ENCODE measurements around the gene RAB8A.
"Not testable (repeated sequence)": the region's sequence is repeated elsewhere in the genome, so short reads cannot be mapped to it uniquely, and the experiment has no call there.

RAB8A gene

DNA sequence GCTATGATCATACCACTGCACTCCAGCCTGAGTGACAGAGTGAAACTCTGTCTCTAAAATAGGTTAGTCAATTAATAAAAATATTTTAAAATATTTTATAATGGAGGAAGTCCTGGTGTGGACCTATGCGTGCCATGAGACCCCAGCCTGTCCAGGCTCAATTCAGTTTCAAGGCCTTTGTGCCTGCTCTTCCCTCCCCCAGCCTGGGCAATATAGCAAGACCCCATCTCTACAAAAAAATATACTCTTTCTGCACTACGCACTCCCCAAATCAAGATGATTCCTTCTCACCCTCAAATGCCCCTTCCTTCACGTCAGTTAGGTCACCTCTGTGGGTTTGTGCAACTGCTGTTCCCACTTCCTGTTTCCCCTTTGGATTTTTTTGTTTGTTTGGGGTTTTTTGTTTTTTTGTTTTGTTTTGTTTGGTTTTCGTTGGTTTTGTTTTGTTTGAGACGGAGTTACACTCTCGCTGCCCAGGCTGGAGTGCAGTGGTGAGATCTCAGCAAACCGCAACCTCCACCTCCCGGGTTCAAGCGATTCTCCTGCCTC, 30.4 kb downstream of the RAB8A start:
- no peak for DNase-seq (ENCODE audit: low spot score)

DNA sequence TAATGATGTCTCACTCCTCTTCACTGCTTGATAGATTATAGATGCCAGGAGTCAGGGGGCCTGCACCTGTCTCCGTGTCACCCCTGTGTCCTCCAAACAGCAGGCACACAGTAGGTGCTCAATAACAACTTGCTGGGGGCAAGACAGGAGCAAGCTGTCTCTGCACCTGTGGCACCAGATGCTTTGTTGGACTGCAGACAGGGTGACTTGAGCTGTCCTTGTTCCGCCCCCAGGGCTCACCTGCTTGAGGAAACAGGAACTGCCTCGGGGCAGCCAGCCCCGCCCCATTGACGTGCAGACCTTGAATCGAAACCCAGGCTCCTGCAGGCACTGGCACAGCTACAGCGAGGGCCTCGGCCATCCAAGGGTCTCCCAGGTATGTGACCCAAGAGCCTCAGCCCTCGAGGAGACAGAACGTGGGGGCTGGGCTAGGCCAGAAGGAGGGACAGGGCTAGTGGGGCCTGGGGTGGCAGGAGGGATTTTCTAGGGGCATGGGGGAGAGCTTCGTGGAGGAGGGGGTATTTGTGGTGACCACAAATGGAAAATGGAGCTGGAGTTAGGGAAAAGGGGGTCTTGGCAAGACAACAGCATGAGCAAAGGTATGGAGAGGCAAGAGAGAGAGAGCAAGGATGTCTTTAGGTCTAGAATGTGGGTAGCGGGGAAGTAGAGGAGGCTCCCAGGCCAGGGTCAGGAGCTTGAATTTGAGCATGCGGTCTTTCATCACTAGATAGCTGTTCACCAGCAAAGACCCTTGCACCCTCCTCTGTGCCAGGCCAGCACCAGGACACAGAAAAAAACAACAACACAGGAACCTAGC, 31.9 kb downstream of the RAB8A start, which contains the start of gene HSH2D:
TSS of gene HSH2D (plus strand) at position 287 of the 817 bp plus-strand sequence. CDS start 5,066 bp downstream, outside the sequence.
- DNase-seq (ENCODE audit: low spot score), result peak; percentile 76

DNA sequence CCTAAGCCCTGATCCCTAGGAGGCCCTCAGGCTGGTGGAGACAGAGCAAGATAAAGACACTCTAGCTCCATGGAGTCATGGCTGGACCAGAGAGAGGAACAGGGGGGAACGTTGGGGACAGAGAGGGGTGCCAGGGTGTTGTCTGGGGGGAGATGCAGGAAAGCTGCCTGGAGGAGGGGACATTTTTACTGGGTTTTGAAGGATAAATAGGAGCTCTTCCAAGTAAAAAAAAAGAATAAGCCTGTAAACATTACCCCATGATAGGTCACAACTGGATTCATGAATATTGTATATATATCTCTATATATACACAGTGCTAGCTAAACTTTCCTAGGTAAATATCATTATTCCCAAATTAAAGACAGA, 32.5 kb downstream of the RAB8A start:
- no peak for DNase-seq (ENCODE audit: low spot score)

DNA sequence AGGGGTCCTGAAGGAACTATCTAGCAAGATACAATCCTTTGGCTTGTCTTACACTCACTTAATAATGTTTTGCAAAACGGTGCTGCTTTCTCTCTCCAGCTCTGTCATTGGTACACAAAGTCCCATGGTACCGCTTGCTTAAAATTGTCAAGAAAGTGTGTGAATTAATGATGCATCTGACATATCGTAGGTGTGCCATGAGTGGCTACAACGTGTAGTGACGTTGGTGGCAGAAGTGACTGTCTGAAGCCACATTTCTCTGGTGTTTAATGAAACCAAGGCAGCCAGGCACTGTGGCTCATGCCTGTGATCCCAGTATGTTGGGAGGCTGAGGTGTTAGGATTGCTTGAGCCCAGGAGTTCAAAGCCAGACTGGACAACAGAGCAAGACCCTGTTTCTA, 34.4 kb downstream of the RAB8A start:
- DNase-seq (ENCODE audit: low spot score), result no peak

- DNase-seq (ENCODE audit: low spot score), result no peak
These were observed 36.9 kb downstream of the RAB8A start for GRCh38 chr19:16148443-16149229.

DNA sequence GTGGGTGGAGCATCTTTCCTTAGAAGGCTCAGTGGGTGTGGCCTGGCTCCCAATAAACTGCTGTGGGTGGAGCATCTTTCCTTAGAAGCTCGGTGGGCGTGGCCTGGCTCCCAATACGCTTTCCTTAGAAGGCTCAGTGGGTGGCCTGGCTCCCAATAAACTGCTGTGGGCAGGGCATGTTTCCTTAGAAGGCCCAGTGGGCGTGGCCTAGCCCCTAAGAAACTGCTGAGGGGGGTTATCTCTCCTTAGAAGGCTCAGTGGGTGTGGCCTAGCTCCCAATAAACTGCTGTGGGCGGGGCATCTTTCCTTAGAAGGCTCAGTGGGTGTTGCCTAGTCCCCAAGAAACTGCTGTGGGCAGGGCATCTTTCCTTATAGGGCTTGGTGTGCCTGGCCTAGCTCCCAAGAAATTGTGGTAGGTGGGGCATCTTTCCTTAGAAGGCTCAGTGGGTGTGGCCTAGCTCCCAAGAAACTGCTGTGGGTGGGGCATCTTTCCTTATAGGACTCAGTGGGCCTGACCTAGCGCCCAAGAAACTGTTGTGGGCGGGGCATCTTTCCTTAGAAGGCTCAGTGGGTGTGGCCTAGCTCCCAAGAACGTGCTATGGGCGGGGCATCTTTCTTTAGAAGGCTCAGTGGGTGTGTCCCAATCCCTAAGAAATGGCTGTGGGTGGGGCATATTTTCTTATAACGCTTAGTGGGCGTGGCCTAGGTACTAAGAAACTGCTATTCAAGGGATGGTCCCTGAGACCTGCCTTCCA, 42.1 kb downstream of the RAB8A start:
- DNase-seq (ENCODE audit: low spot score), result peak; percentile 12

- no peak for DNase-seq (ENCODE audit: low spot score)
These were observed 42.9 kb downstream of the RAB8A start for GRCh38 chr19:16154557-16154956.

- no peak for DNase-seq (ENCODE audit: low spot score)
These were observed 43.4 kb downstream of the RAB8A start for GRCh38 chr19:16155128-16155527.

GRCh38 chr19:16156904-16157303, 45.2 kb downstream of the RAB8A start:
- DNase-seq (ENCODE audit: low spot score), result no peak

GRCh38 chr19:16157601-16158000, 45.9 kb downstream of the RAB8A start:
- DNase-seq (ENCODE audit: low spot score), result no peak

GRCh38 chr19:16159655-16160054, 48.0 kb downstream of the RAB8A start:
- DNase-seq (ENCODE audit: low spot score), result no peak

DNA sequence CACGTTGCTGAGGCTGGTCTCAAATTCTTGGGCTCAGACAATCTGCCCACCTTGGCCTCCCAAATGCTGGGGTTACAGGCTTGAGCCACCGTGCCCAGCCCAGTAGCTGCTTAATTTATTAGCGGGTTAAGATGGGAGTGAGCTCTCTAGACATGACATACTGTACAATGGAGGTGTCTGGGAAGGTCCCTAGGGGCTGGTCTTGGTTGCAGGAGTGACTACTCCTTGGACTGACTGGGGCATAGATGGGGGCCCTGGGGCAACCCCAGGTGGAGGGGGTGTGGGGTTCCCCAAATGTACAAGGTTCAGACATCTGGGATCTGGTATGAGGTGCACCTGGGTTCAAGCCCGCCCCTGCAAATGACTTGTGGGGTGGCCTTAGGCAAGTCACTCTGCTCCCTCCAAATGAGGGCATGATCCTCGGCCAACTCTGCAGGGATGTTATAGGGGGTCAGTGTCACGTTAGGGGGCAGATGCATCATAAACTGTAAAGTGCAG, 48.8 kb downstream of the RAB8A start:
- DNase-seq (ENCODE audit: low spot score), result no peak

- DNase-seq (ENCODE audit: low spot score), result no peak
These were observed 49.4 kb downstream of the RAB8A start for GRCh38 chr19:16160943-16161560.

GRCh38 chr19:16161840-16162239, 50.2 kb downstream of the RAB8A start:
- no peak for DNase-seq (ENCODE audit: low spot score)

GRCh38 chr19:16164222-16164890, 52.7 kb downstream of the RAB8A start:
- DNase-seq (ENCODE audit: low spot score), result no peak

- DNase-seq (ENCODE audit: low spot score), result no peak
These were observed 54.7 kb downstream of the RAB8A start for GRCh38 chr19:16166417-16166816.

- no peak for DNase-seq (ENCODE audit: low spot score)
These were observed 55.4 kb downstream of the RAB8A start for GRCh38 chr19:16167055-16167454.

DNA sequence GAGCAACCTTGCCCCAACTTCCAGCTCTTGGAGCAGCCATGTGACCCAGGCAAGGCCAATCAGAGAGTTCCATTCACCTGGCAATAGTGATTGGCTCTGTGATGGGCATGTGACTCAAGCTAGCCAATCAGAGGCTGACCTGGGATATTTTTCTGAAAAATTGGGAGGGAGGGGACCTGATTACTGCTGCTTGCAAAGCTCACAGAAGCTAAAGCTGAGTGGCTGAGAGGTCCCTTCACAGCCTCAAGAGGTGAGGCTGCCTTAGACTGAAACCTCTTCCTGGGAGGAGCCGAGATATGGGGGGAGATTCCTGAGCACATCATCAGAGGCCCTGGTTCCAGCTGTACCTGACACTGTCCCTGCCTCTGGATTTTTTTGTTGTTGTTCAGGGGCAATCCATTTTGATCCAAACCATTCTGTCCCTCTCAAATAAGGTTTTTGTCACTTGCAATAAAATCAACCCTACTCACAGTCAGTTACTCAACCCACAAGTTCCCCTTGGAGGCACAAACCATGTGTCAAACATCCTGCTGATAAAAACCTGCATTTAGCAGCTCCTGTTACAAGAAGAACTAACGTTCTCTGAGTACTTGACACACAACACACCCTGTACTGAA, 56.9 kb downstream of the RAB8A start:
- DNase-seq (ENCODE audit: low spot score), result no peak

- DNase-seq (ENCODE audit: low spot score), result no peak
These were observed 58.4 kb downstream of the RAB8A start for GRCh38 chr19:16170134-16170533.

DNA sequence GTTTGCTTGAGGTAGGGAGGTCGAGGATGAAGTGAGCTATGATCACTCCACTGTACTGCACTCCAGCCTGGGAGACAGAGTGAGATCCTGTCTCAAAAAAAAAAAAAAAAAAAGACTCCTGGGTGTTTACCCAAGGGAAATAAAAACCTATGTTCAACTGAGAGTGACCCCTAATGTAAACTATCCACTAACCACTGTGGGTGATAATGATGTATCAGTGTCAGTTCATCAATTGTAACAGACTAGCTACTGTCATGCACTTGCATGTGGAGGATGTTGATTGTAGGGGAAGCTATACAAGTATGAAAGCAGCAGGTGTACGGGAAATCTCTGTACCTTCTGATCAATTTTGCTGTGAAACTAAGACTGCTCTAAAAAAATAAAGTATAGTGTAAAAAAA, 64.3 kb downstream of the RAB8A start:
- DNase-seq (ENCODE audit: low spot score), result no peak

GRCh38 chr19:16178866-16179265, 67.2 kb downstream of the RAB8A start:
- not testable (repeated sequence) for DNase-seq (ENCODE audit: low spot score)
